H1 (cell line): ENCODE results near the gene TUBD1. TPM values are rescaled to one million over a fixed set of nuclear protein-coding genes. Genes with fewer than 3 reads are reported as not detected.
A peak's percentile ranks its signal among the peaks of the same experiment; 100 is the strongest.

Source experiments
- CHD1 ChIP-seq: IDR thresholded peaks from 2 replicates; pipeline ENCODE4 v1.6.1; 2012; ENCODE audit warnings: low read depth, low read length, improper control_type of control experiment
- CHD7 ChIP-seq: fragments of 300-600 bp; sonication (generic); IDR thresholded peaks from 2 replicates; pipeline ENCODE4 v1.7.1; 2012; ENCODE audit warnings: low read length, moderate library complexity, mild to moderate bottlenecking, inconsistent platforms; ENCODE audit not compliant: insufficient replicate concordance
- HDAC6 ChIP-seq: IDR thresholded peaks from one replicate; pipeline ENCODE4 v1.7.1; 2012; ENCODE audit warnings: low read depth, mild to moderate bottlenecking, inconsistent platforms, low read length, moderate library complexity
- JUN ChIP-seq: IDR thresholded peaks from 2 replicates; pipeline ENCODE4 v1.6.1; 2011; ENCODE audit warnings: low read depth, mild to moderate bottlenecking, improper control_type of control experiment, low read length
- NANOG ChIP-seq: IDR thresholded peaks from 2 replicates; pipeline ENCODE4 v1.6.1; 2011; ENCODE audit warnings: low read length, low read depth, mild to moderate bottlenecking, inconsistent platforms; ENCODE audit not compliant: insufficient read depth, poor library complexity, severe bottlenecking
- RFX5 ChIP-seq: IDR thresholded peaks from 2 replicates; pipeline ENCODE4 v1.6.1; 2011; ENCODE audit warnings: low read depth, low read length, improper control_type of control experiment, borderline replicate concordance
- SIN3A ChIP-seq, 2 experiments: IDR thresholded peaks in 1 of 2; conservative IDR thresholded peaks in 1 of 2; 2 replicates each; pipeline ENCODE4 v1.6.1; 2011 to 2012; ENCODE audit warnings: low read length in 2 of 2, improper control_type of control experiment in 1 of 2, low read depth in 1 of 2, mild to moderate bottlenecking in 1 of 2
- SP1 ChIP-seq: IDR thresholded peaks from 2 replicates; pipeline ENCODE4 v1.6.1; 2011; ENCODE audit warnings: low read depth, low read length
- TAF7 ChIP-seq: optimal IDR thresholded peaks from 2 replicates; pipeline ENCODE3; 2011; ENCODE audit warnings: low read depth, mild to moderate bottlenecking, inconsistent platforms, low read length, moderate library complexity, borderline replicate concordance
- YY1 ChIP-seq: IDR thresholded peaks from 2 replicates; pipeline ENCODE4 v1.6.1; 2011; ENCODE audit warnings: low read depth, mild to moderate bottlenecking, low read length
- polyA plus RNA-seq, 7 experiments: library from polyadenylated mRNA; depleted of rRNA in 3 of 7; stranded (reverse) in 5 of 7; unstranded in 2 of 7; fragments of >200 nt in 5 of 7; fragments of 200-250 nt in 2 of 7; gene quantifications; 1 replicate in 5 of 7; 2 replicates in 1 of 7; 4 replicates in 1 of 7; pipeline versions ENCODE4 v1.2.1 to v1.2.3, GENCODE V29; 2011 to 2013; ENCODE audit warnings: missing spikeins in 2 of 7, mixed read lengths in 2 of 7
- total RNA-seq: library from RNA; stranded (reverse); fragmentation: NEBNext Ultra II Directional; extraction: Animal tissue kit (Norgen Biotek cat#: 25700); gene quantifications from 2 replicates; pipeline ENCODE4 v1.2.1, GENCODE V29; 2021

The TUBD1 gene
- total and polyA plus RNA-seq, 2 of the 8 experiments (the other 6 are each of a cell fraction or from before 2014, with no cell fraction given): 9.1 to 17.5 TPM

- TF ChIP-seq CHD7: peak; percentile 64
- no peak; a peak in 1 of 4 replicates for TF ChIP-seq SIN3A (conservative IDR thresholded peaks at IDR 0.05 in 1 of 2, IDR thresholded peaks at IDR 0.05 in 1 of 2; ENCODE audit: low read depth in 1 of 2, low read length in 2 of 2)
- TF ChIP-seq SP1: no peak; the same call in 1 of the 2 replicates
- TF ChIP-seq JUN: no peak
- peak; percentile 85 for TF ChIP-seq TAF7
- TF ChIP-seq RFX5: no peak
- peak; percentile 63 for TF ChIP-seq NANOG
- peak; percentile 62 for TF ChIP-seq CHD1
- no peak for TF ChIP-seq YY1
- no peak for TF ChIP-seq HDAC6
Observed at GRCh38 chr17:59840329-59841090, 52.2 kb downstream of the TUBD1 start (continued).
